Progenitor cell of endocrine pancreas (in vitro differentiated cells): ENCODE measurements around the gene ZDHHC24. TPM values are rescaled to one million over a fixed set of nuclear protein-coding genes. Genes with fewer than 3 reads are reported as not detected.

Experiments
- DNase-seq: peaks from one replicate; pipeline ENCODE4 v3.0.0; 2021; ENCODE audit warnings: low spot score; ENCODE audit not compliant: unreplicated experiment
- H3K27ac Mint-ChIP-seq: 2 replicates; pipeline ENCODE4 v1.8.0; 2021; ENCODE audit warnings: mild to moderate bottlenecking, moderate library complexity, mixed read lengths
- H3K27me3 Mint-ChIP-seq: 2 replicates; pipeline ENCODE4 v1.8.0; 2021; ENCODE audit warnings: mixed read lengths
- H3K36me3 Mint-ChIP-seq: 2 replicates; pipeline ENCODE4 v1.8.0; 2022; ENCODE audit warnings: mixed read lengths; ENCODE audit not compliant: insufficient read depth
- H3K4me1 Mint-ChIP-seq: 2 replicates; pipeline ENCODE4 v1.8.0; 2021; ENCODE audit warnings: low read depth, mixed read lengths
- H3K4me3 Mint-ChIP-seq: 2 replicates; pipeline ENCODE4 v1.8.0; 2021; ENCODE audit warnings: low read depth, mild to moderate bottlenecking, moderate library complexity, mixed read lengths
- H3K9me3 Mint-ChIP-seq: 2 replicates; pipeline ENCODE4 v1.8.0; 2021; ENCODE audit warnings: low read depth, mixed read lengths
- total RNA-seq: library from RNA; stranded (reverse); gene quantifications from 2 replicates; pipeline ENCODE4 v1.2.1, GENCODE V29; 2021
- TF ChIP-seq, protein P1 (sequence below): fragments of 200-600 bp; sonication (generic); IDR thresholded peaks from one replicate; pipeline ENCODE4 v1.5.0; 2021; ENCODE audit warnings: antibody characterized with exemption, mild to moderate bottlenecking; ENCODE audit not compliant: unreplicated experiment

The ZDHHC24 gene
- total RNA-seq, 1 donor from 2014 or later, result 9.7 TPM

DNA sequence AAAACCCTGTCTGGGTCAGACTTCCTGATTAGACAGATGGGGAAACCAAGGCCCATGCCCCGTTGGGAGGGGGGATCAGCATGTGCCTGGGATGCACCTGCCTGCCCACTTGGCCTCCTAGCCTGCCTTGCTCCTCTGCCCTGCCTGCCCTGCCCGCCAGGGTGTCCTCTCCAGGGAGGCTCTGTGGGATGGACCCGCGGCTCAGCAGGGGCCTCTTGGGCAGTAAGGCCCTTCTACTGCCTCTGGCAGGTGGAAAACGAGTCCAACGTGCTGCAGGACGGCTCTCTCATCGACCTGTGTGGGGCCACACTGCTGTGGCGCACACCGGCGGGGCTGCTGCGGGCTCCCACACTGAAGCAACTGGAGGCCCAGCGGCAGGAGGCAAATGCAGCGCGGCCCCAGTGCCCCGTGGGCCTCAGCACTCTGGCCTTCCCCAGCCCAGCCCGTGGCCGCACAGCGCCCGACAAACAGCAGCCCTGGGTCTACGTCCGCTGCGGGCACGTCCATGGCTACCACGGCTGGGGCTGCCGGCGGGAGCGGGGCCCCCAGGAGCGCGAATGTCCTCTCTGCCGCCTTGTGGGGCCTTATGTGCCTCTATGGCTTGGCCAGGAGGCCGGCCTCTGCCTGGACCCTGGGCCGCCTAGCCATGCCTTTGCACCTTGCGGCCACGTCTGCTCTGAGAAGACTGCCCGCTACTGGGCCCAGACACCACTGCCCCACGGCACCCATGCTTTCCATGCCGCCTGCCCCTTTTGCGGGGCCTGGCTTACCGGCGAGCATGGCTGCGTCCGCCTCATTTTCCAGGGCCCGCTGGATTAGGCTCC is 70.3 kb downstream of the ZDHHC24 start:
- TF ChIP-seq, protein P1, sequence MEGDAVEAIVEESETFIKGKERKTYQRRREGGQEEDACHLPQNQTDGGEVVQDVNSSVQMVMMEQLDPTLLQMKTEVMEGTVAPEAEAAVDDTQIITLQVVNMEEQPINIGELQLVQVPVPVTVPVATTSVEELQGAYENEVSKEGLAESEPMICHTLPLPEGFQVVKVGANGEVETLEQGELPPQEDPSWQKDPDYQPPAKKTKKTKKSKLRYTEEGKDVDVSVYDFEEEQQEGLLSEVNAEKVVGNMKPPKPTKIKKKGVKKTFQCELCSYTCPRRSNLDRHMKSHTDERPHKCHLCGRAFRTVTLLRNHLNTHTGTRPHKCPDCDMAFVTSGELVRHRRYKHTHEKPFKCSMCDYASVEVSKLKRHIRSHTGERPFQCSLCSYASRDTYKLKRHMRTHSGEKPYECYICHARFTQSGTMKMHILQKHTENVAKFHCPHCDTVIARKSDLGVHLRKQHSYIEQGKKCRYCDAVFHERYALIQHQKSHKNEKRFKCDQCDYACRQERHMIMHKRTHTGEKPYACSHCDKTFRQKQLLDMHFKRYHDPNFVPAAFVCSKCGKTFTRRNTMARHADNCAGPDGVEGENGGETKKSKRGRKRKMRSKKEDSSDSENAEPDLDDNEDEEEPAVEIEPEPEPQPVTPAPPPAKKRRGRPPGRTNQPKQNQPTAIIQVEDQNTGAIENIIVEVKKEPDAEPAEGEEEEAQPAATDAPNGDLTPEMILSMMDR, result no peak
- no peak for DNase-seq
- Mint-ChIP-seq H3K9me3 (no peaks in the 10 kb centered on the region), H3K36me3 (no peaks in the 10 kb centered on the region), H3K27ac (no peak overlapping the region), H3K4me3 (no peak overlapping the region), H3K4me1 (peaks cover 7% of the 10 kb centered on the region), H3K27me3 (no peaks in the 10 kb centered on the region)

DNA sequence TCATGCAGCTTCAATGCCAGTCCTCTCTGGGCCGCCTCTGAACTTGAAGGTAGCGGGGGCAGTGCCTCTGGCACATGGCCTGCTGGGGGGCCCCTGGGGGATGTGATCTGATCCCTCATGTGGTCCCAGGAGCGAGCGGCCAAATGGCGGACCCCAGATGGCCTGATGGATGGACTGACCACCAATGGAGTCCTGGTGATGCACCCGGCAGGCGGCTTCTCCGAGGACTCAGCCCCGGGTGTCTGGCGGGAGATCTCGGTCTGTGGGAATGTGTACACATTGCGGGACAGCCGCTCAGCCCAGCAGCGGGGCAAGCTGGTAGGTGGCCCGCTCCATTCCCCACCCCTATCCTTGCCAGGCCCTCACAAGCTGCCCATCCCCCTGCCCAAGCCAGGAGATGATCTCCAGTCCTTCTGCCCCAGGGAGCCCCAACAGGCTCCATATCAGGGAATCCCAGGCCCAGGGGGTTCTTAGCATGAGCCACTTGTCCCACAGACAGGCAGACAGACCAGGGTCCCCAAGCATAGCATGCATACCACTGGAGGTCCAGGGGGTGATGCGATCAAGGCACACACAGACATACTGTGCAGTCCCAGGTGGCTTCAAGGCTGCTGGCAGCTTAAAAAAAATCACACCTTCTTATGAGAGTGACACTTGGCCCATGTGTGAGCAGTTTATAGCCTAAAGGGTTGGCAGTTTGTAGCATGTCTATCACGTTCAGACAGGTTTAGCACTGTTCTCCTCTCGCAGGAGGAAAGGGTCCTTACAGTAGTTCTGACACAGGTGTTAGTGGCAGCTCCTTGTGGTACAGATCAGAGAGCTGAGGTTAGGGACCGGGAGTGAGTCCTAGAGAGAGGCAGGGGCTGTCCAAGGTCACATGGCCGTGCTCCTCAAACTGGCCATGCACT is 72.0 kb downstream of the ZDHHC24 start:
- peaks cover 2% of the 10 kb centered on the region for H3K4me1 Mint-ChIP-seq
- H3K36me3 Mint-ChIP-seq, result peaks cover 2% of the 10 kb centered on the region
- TF ChIP-seq, protein P1, result no peak
- H3K9me3 Mint-ChIP-seq, result no peaks in the 10 kb centered on the region
- DNase-seq, result no peak
- H3K4me3 Mint-ChIP-seq, result no peak overlapping the region
- H3K27ac Mint-ChIP-seq, result no peak overlapping the region
- H3K27me3 Mint-ChIP-seq, result no peaks in the 10 kb centered on the region

GRCh38 chr11:66473167-66473566 is 72.7 kb downstream of the ZDHHC24 start:
- peaks cover 4% of the 10 kb centered on the region for H3K4me1 Mint-ChIP-seq
- peaks cover 2% of the 10 kb centered on the region for H3K36me3 Mint-ChIP-seq
- no peak for DNase-seq
- H3K27me3 Mint-ChIP-seq, result no peaks in the 10 kb centered on the region
- no peak overlapping the region for H3K27ac Mint-ChIP-seq
- TF ChIP-seq, protein P1, result no peak
- no peaks in the 10 kb centered on the region for H3K9me3 Mint-ChIP-seq
- no peak overlapping the region for H3K4me3 Mint-ChIP-seq

DNA sequence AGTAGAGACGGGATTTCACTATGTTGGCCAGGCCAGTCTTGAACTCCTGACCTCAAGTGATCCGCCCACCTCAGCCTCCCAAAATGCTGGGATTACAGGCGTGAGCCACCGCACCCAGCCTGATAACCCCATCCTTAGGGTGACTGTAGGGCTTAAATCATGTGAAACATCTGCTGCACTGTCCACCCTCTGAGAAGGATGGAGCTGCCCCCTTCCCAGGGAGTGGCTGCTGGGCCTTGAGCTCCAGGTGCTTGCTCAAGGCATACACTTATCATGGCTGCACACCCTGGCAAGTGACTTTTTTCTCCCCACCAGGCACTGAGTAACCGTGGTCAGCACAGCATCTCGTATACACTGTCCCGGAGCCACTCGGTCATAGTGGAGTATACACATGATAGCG is 73.8 kb downstream of the ZDHHC24 start:
- peaks cover 2% of the 10 kb centered on the region for H3K36me3 Mint-ChIP-seq
- no peaks in the 10 kb centered on the region for H3K9me3 Mint-ChIP-seq
- TF ChIP-seq, protein P1, result no peak
- H3K27ac Mint-ChIP-seq, result no peak overlapping the region
- no peak for DNase-seq
- H3K27me3 Mint-ChIP-seq, result no peaks in the 10 kb centered on the region
- H3K4me3 Mint-ChIP-seq, result no peak overlapping the region
- H3K4me1 Mint-ChIP-seq, result peaks cover 6% of the 10 kb centered on the region

DNA sequence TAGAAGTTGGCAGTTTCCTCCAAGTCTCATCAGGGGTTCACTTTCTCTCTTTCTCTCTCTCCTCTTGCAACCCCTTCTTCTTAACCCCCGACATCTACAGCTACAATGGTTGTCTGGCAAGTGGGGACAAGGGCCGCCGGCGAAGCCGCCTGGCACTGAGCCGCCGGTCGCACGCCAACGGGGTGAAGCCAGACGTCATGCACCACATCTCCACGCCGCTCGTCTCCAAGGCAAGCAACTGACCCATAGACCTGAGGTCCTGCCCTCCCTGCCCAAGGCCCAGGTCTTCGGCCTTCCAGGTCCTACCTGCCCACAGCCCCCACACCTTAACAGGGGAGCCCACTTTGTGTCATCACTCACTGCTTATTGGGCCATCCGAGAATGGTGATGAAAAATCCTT is 74.7 kb downstream of the ZDHHC24 start:
- Mint-ChIP-seq H3K4me1 (peaks cover 4% of the 10 kb centered on the region), H3K36me3 (peaks cover 2% of the 10 kb centered on the region)

More for the DNA sequence above, 74.7 kb downstream of the ZDHHC24 start:
- Mint-ChIP-seq H3K9me3 (no peaks in the 10 kb centered on the region), H3K27me3 (no peaks in the 10 kb centered on the region), H3K4me3 (no peak overlapping the region), H3K27ac (no peak overlapping the region)
- TF ChIP-seq, protein P1, result no peak
- no peak for DNase-seq
